ENCODE measurements around the gene BUD23. TPM values are rescaled to one million over a fixed set of nuclear protein-coding genes. Genes with fewer than 3 reads are reported as not detected.
A peak's percentile ranks its signal among the peaks of the same experiment; 100 is the strongest.

The BUD23 gene
- total and polyA plus RNA-seq, 9 of the 15 experiments (the other 6 are each of a cell fraction or from before 2014, with no cell fraction given): 79.5 to 270 (median 150) TPM

DNA sequence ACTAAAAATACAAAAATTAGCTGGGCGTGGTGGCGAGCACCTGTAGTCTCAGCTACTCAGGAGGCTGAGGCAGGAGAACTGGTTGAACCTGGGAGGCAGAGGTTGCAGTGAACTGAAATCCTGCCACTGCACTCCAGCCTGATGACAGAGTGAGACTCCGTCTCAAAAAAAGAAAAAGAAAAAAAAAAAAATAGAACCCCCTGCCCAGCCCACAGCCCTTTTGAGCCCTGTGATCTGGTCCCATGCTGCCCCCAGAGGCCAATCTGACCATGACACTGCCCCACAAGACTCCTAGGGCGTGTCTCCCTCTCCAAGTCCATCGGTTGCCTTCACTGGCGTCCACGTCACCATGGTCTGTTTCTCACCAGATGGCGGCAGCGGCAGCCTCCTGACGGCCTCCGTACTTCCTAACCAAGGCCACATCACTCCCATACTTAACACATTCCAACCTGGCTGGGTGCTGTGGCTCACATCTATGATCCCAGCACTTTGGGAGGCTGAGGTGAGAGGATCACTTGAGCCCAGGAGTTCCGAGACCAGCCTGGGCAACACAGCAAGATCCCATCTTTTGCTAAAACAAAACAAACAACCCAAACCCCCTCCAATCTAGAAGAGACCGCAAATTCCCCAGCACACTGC lies 18.1 kb downstream of the BUD23 start (continued):
- TF ChIP-seq SP2 (IDR thresholded peaks at IDR 0.05; ENCODE audit: extremely low read depth, low read depth, low read length, poor library complexity, severe bottlenecking): no peak
- TF ChIP-seq HIVEP1 (CRISPR knock-in tag; IDR thresholded peaks at IDR 0.05): no peak
- no peak for TF ChIP-seq CHD1 (IDR thresholded peaks at IDR 0.05; ENCODE audit: low read length)
- no peak for TF ChIP-seq GATA2 (CRISPR knock-in tag; IDR thresholded peaks at IDR 0.05)
- no peak for TF ChIP-seq FOXA1 (IDR thresholded peaks at IDR 0.05; ENCODE audit: borderline replicate concordance)
- TF ChIP-seq ARID2 (IDR thresholded peaks at IDR 0.05): no peak
- peak; percentile 39 for TF ChIP-seq DPF2 (IDR thresholded peaks at IDR 0.05)
- TF ChIP-seq, protein P1, sequence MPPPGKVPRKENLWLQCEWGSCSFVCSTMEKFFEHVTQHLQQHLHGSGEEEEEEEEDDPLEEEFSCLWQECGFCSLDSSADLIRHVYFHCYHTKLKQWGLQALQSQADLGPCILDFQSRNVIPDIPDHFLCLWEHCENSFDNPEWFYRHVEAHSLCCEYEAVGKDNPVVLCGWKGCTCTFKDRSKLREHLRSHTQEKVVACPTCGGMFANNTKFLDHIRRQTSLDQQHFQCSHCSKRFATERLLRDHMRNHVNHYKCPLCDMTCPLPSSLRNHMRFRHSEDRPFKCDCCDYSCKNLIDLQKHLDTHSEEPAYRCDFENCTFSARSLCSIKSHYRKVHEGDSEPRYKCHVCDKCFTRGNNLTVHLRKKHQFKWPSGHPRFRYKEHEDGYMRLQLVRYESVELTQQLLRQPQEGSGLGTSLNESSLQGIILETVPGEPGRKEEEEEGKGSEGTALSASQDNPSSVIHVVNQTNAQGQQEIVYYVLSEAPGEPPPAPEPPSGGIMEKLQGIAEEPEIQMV (tag; conservative IDR thresholded peaks at IDR 0.05; ENCODE audit: low read depth): no peak
- TF ChIP-seq MAFF (IDR thresholded peaks at IDR 0.05; ENCODE audit: low read length): no peak
- no peak for TF ChIP-seq SNAPC5 (CRISPR knock-in tag; IDR thresholded peaks at IDR 0.05)
- no peak for TF ChIP-seq SREBF2 (CRISPR knock-in tag; IDR thresholded peaks at IDR 0.05)
- TF ChIP-seq POLR2G (IDR thresholded peaks at IDR 0.05; ENCODE audit: low read depth, low read length): no peak
- 0 out of 2 replicates have a peak, but pooled peaks have one; percentile 9 for TF ChIP-seq STAT5A (IDR thresholded peaks at IDR 0.05; ENCODE audit: borderline replicate concordance, low read length)
- TF ChIP-seq VEZF1 (CRISPR knock-in tag; IDR thresholded peaks at IDR 0.05): peak; percentile 35; the same call in 1 of the 2 replicates
- TF ChIP-seq GABPA (tag; conservative IDR thresholded peaks at IDR 0.05; ENCODE audit: low read depth): no peak
- TF ChIP-seq, protein P2, sequence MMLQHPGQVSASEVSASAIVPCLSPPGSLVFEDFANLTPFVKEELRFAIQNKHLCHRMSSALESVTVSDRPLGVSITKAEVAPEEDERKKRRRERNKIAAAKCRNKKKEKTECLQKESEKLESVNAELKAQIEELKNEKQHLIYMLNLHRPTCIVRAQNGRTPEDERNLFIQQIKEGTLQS (IDR thresholded peaks at IDR 0.05): peak; percentile 48; the same call in 1 of the 2 replicates
- TF ChIP-seq, protein P2 (CRISPR knock-in tag; conservative IDR thresholded peaks at IDR 0.05): no peak
- TF ChIP-seq, protein P3, sequence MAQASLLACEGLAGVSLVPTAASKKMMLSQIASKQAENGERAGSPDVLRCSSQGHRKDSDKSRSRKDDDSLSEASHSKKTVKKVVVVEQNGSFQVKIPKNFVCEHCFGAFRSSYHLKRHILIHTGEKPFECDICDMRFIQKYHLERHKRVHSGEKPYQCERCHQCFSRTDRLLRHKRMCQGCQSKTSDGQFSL (CRISPR knock-in tag; IDR thresholded peaks at IDR 0.05): no peak
- TF ChIP-seq, protein P3 (tag; IDR thresholded peaks at IDR 0.05): no peak
- no peak for TF ChIP-seq NONO (IDR thresholded peaks at IDR 0.05; ENCODE audit: low read depth in 2 of 2, low read length in 1 of 2)
- TF ChIP-seq MED1 (CRISPR knock-in tag; IDR thresholded peaks at IDR 0.05; ENCODE audit: borderline replicate concordance): no peak
- no peak for TF ChIP-seq ELF2 (CRISPR knock-in tag; IDR thresholded peaks at IDR 0.05)
